ENCODE data around the gene LIPC. TPM values are rescaled to one million over a fixed set of nuclear protein-coding genes. Genes with fewer than 3 reads are reported as not detected.

LIPC gene
- polyA plus RNA-seq, 1 of the 3 experiments (the other 2 are of a cell fraction), result not detected

- TF ChIP-seq EP300 (IDR thresholded peaks at IDR 0.05; ENCODE audit: borderline replicate concordance in 1 of 2, low read depth in 1 of 2, low read length in 1 of 2) (no peak), FOXM1 (IDR thresholded peaks at IDR 0.05; ENCODE audit: low read depth) (no peak), GATA2 (CRISPR knock-in tag; IDR thresholded peaks at IDR 0.05) (no peak), ELF1 (IDR thresholded peaks at IDR 0.05) (no peak), EZH2phosphoT487 (IDR thresholded peaks at IDR 0.05; ENCODE audit: borderline replicate concordance, low read depth) (no peak), CTCF (IDR thresholded peaks at IDR 0.05) (no peak), FOSL2 (IDR thresholded peaks at IDR 0.05; ENCODE audit: borderline replicate concordance, low read depth) (no peak), CHD2 (IDR thresholded peaks at IDR 0.05; ENCODE audit: low read length, partially characterized antibody) (no peak), PBX3 (IDR thresholded peaks at IDR 0.05) (no peak), JUND (IDR thresholded peaks at IDR 0.05) (no peak), RXRA (IDR thresholded peaks at IDR 0.05; ENCODE audit: borderline replicate concordance, low read depth) (no peak), GABPA (IDR thresholded peaks at IDR 0.05; ENCODE audit: low read depth) (no peak), YY1 (IDR thresholded peaks at IDR 0.05; ENCODE audit: low read depth) (no peak), RAD21 (IDR thresholded peaks at IDR 0.05; ENCODE audit: low read length) (no peak)
- peaks cover 23 to 32% of the 10 kb centered on the region in 2 experiments for H3K36me3 ChIP-seq (replicated peaks in 1 of 2; ENCODE audit: control insufficient read depth in 1 of 2, insufficient read depth in 2 of 2, low read length in 1 of 2)
- no peaks in the 10 kb centered on the region for H3K79me2 ChIP-seq (ENCODE audit: insufficient read depth)
- no peak overlapping the region for H3K9ac ChIP-seq
- H4K20me1 ChIP-seq (ENCODE audit: insufficient read depth), result no peaks in the 10 kb centered on the region
- no peaks in the 10 kb centered on the region for H3K9me2 ChIP-seq
- DNase-seq, result no peak
- H3K4me3 ChIP-seq (ENCODE audit: low read depth in 2 of 2, low read length in 1 of 2), result no peak overlapping the region
- H3K4me2 ChIP-seq, result no peak overlapping the region
- no peaks in the 10 kb centered on the region for H3K27me3 ChIP-seq (ENCODE audit: insufficient read depth)
- H3K27ac ChIP-seq (ENCODE audit: low read depth in 2 of 2, low read length in 1 of 2), result no peak overlapping the region
- ChIA-PET CTCF (no interaction called here), POLR2A (no interaction called here)
- H3K4me1 ChIP-seq (ENCODE audit: control insufficient read depth in 1 of 2, insufficient read depth in 2 of 2, low read depth in 1 of 2, low read length in 1 of 2), result no peaks in the 10 kb centered on the region; a peak in 1 of 4 replicates
- 90% methylated on average over 5 of the region's 5 CpGs for WGBS (ENCODE audit: low lambda C conversion rate)
- H3F3A ChIP-seq (replicated peaks; ENCODE audit: insufficient read depth), result peaks cover 3% of the 10 kb centered on the region
- H3K9me3 ChIP-seq, result no peaks in the 10 kb centered on the region
- no peak overlapping the region for H2AFZ ChIP-seq (ENCODE audit: low read depth)
Measured at GRCh38 chr15:58608129-58608590, 176.4 kb downstream of the LIPC start.

GRCh38 chr15:58608711-58609110, 176.9 kb downstream of the LIPC start:
- Histone ChIP-seq H2AFZ (ENCODE audit: low read depth) (no peak overlapping the region), H3K4me1 (ENCODE audit: control insufficient read depth in 1 of 2, insufficient read depth in 2 of 2, low read depth in 1 of 2, low read length in 1 of 2) (no peaks in the 10 kb centered on the region; a peak in 1 of 4 replicates), H3K9ac (no peak overlapping the region), H3K36me3 (replicated peaks in 1 of 2; ENCODE audit: control insufficient read depth in 1 of 2, insufficient read depth in 2 of 2, low read length in 1 of 2) (peaks cover 23 to 27% of the 10 kb centered on the region in 2 experiments), H4K20me1 (ENCODE audit: insufficient read depth) (no peaks in the 10 kb centered on the region), H3K27me3 (ENCODE audit: insufficient read depth) (no peaks in the 10 kb centered on the region), H3K27ac (ENCODE audit: low read depth in 2 of 2, low read length in 1 of 2) (no peak overlapping the region), H3K4me3 (ENCODE audit: low read depth in 2 of 2, low read length in 1 of 2) (no peak overlapping the region), H3F3A (replicated peaks; ENCODE audit: insufficient read depth) (peaks cover 3% of the 10 kb centered on the region), H3K9me2 (no peaks in the 10 kb centered on the region), H3K4me2 (no peak overlapping the region), H3K9me3 (no peaks in the 10 kb centered on the region), H3K79me2 (ENCODE audit: insufficient read depth) (peaks cover under 1% of the 10 kb centered on the region; the same call in 1 of the 2 replicates)
- POLR2A ChIA-PET, result no interaction called here
- DNase-seq, result no peak
- TF ChIP-seq GATA2 (CRISPR knock-in tag; IDR thresholded peaks at IDR 0.05) (no peak), SIN3A (IDR thresholded peaks at IDR 0.05; ENCODE audit: borderline replicate concordance, low read depth, low read length) (no peak), REST (IDR thresholded peaks at IDR 0.05; ENCODE audit: low read depth, low read length) (no peak)
- WGBS (ENCODE audit: low lambda C conversion rate), result 80% methylated on average over 1 of the region's 1 CpG
- CTCF ChIA-PET, result no interaction called here
